ENCODE results near the gene ERBIN.
A peak's percentile ranks its signal among the peaks of the same experiment; 100 is the strongest.

ERBIN gene

GRCh38 chr5:65928860-65929259 lies 2.5 kb downstream of the ERBIN start:
- no peak overlapping the region for H2AFZ ChIP-seq (ENCODE audit: low read depth, low read length)
- no peaks in the 10 kb centered on the region for H3K9me3 ChIP-seq (ENCODE audit: control insufficient read depth, low read length)
- H3K27me3 ChIP-seq (ENCODE audit: control insufficient read depth in 1 of 2, insufficient read depth in 1 of 2, low read length in 2 of 2), result no peaks in the 10 kb centered on the region

GRCh38 chr5:65932676-65933075 lies 6.3 kb downstream of the ERBIN start:
- Histone ChIP-seq H2BK15ac (ENCODE audit: low read depth, poor library complexity, severe bottlenecking) (no peak overlapping the region), H2AFZ (ENCODE audit: low read depth, low read length) (no peak overlapping the region), H3K4me1 (ENCODE audit: control insufficient read depth, insufficient read depth, low read depth, low read length) (peaks cover 5% of the 10 kb centered on the region), H3K4ac (ENCODE audit: low read depth in 1 of 2, low read length in 2 of 2) (no peak overlapping the region), H3K4me3 (ENCODE audit: insufficient read depth in 1 of 2, low read depth in 1 of 2, low read length in 2 of 2) (no peak overlapping the region), H2BK5ac (ENCODE audit: low read depth, low read length, poor library complexity, severe bottlenecking) (no peak overlapping the region), H4K91ac (ENCODE audit: low read length) (no peak overlapping the region), H2BK120ac (ENCODE audit: low read depth, low read length) (no peak overlapping the region), H3K9ac (ENCODE audit: low read length) (no peak overlapping the region), H3K9me3 (ENCODE audit: control insufficient read depth, low read length) (no peaks in the 10 kb centered on the region), H4K8ac (ENCODE audit: low read length) (no peak overlapping the region), H3K36me3 (ENCODE audit: control insufficient read depth in 1 of 2, insufficient read depth in 2 of 2, low read depth in 1 of 2, low read length in 2 of 2) (peaks cover 3 to 5% of the 10 kb centered on the region in 2 experiments), H3K14ac (ENCODE audit: low read length in 2 of 2) (no peak overlapping the region), H3K27ac (ENCODE audit: low read length, poor library complexity, severe bottlenecking) (no peak overlapping the region), H3K79me1 (replicated peaks; ENCODE audit: low read length, poor library complexity, severe bottlenecking) (no peaks in the 10 kb centered on the region), H2BK12ac (ENCODE audit: low read length in 2 of 2) (no peak overlapping the region), H3K27me3 (ENCODE audit: control insufficient read depth in 1 of 2, insufficient read depth in 1 of 2, low read length in 2 of 2) (no peaks in the 10 kb centered on the region), H2AK5ac (ENCODE audit: low read length, severe bottlenecking) (no peak overlapping the region), H3K4me2 (ENCODE audit: low read length, poor library complexity, severe bottlenecking) (no peak overlapping the region), H3K23ac (ENCODE audit: low read length in 2 of 2) (no peak overlapping the region), H3K18ac (ENCODE audit: low read depth in 1 of 2, low read length in 2 of 2) (no peak overlapping the region)
- DNase-seq, result no peak
- 93% methylated on average over 4 of the region's 4 CpGs for whole genome bisulfite sequencing

More at GRCh38 chr5:65928860-65929259, 2.5 kb downstream of the ERBIN start:
- Histone ChIP-seq H3K36me3 (ENCODE audit: control insufficient read depth in 1 of 2, insufficient read depth in 2 of 2, low read depth in 1 of 2, low read length in 2 of 2) (peaks cover 3 to 5% of the 10 kb centered on the region in 2 experiments), H2AK5ac (ENCODE audit: low read length, severe bottlenecking) (no peak overlapping the region), H4K8ac (ENCODE audit: low read length) (no peak overlapping the region), H2BK12ac (ENCODE audit: low read length in 2 of 2) (no peak overlapping the region), H2BK15ac (ENCODE audit: low read depth, poor library complexity, severe bottlenecking) (no peak overlapping the region), H3K4me1 (ENCODE audit: control insufficient read depth, insufficient read depth, low read depth, low read length) (peaks cover 7% of the 10 kb centered on the region), H3K14ac (ENCODE audit: low read length in 2 of 2) (no peak overlapping the region), H3K4ac (ENCODE audit: low read depth in 1 of 2, low read length in 2 of 2) (no peak overlapping the region), H3K79me1 (replicated peaks; ENCODE audit: low read length, poor library complexity, severe bottlenecking) (no peaks in the 10 kb centered on the region), H4K91ac (ENCODE audit: low read length) (no peak overlapping the region), H3K23ac (ENCODE audit: low read length in 2 of 2) (no peak overlapping the region), H3K4me2 (ENCODE audit: low read length, poor library complexity, severe bottlenecking) (no peak overlapping the region), H3K27ac (ENCODE audit: low read length, poor library complexity, severe bottlenecking) (no peak overlapping the region), H2BK120ac (ENCODE audit: low read depth, low read length) (no peak overlapping the region), H2BK5ac (ENCODE audit: low read depth, low read length, poor library complexity, severe bottlenecking) (no peak overlapping the region), H3K4me3 (ENCODE audit: insufficient read depth in 1 of 2, low read depth in 1 of 2, low read length in 2 of 2) (peak overlapping the region in 1 of 2 experiments; percentile 94), H3K18ac (ENCODE audit: low read depth in 1 of 2, low read length in 2 of 2) (no peak overlapping the region), H3K9ac (ENCODE audit: low read length) (peak overlapping the region; percentile 100)
- WGBS, result 86% methylated on average over 1 of the region's 3 CpGs
- DNase-seq, result no peak

GRCh38 chr5:65933295-65933694 lies 6.9 kb downstream of the ERBIN start:
- 100% methylated on average over 1 of the region's 2 CpGs for WGBS
- no peak overlapping the region for H2AFZ ChIP-seq (ENCODE audit: low read depth, low read length)
- no peak overlapping the region for H3K4me3 ChIP-seq (ENCODE audit: insufficient read depth in 1 of 2, low read depth in 1 of 2, low read length in 2 of 2)
- H3K4me2 ChIP-seq (ENCODE audit: low read length, poor library complexity, severe bottlenecking), result no peak overlapping the region
- no peak overlapping the region for H3K4ac ChIP-seq (ENCODE audit: low read depth in 1 of 2, low read length in 2 of 2)
- no peak overlapping the region for H2BK5ac ChIP-seq (ENCODE audit: low read depth, low read length, poor library complexity, severe bottlenecking)
- H3K27ac ChIP-seq (ENCODE audit: low read length, poor library complexity, severe bottlenecking), result no peak overlapping the region
- no peaks in the 10 kb centered on the region for H3K9me3 ChIP-seq (ENCODE audit: control insufficient read depth, low read length)
- peaks cover 3 to 5% of the 10 kb centered on the region in 2 experiments for H3K36me3 ChIP-seq (ENCODE audit: control insufficient read depth in 1 of 2, insufficient read depth in 2 of 2, low read depth in 1 of 2, low read length in 2 of 2)
- H2BK15ac ChIP-seq (ENCODE audit: low read depth, poor library complexity, severe bottlenecking), result no peak overlapping the region
- no peaks in the 10 kb centered on the region for H3K79me1 ChIP-seq (replicated peaks; ENCODE audit: low read length, poor library complexity, severe bottlenecking)
- no peak for DNase-seq
- H3K9ac ChIP-seq (ENCODE audit: low read length), result no peak overlapping the region
- peaks cover 5% of the 10 kb centered on the region for H3K4me1 ChIP-seq (ENCODE audit: control insufficient read depth, insufficient read depth, low read depth, low read length)
- H2BK120ac ChIP-seq (ENCODE audit: low read depth, low read length), result no peak overlapping the region
- no peak overlapping the region for H3K23ac ChIP-seq (ENCODE audit: low read length in 2 of 2)
- H2BK12ac ChIP-seq (ENCODE audit: low read length in 2 of 2), result no peak overlapping the region
- no peaks in the 10 kb centered on the region for H3K27me3 ChIP-seq (ENCODE audit: control insufficient read depth in 1 of 2, insufficient read depth in 1 of 2, low read length in 2 of 2)
- no peak overlapping the region for H3K18ac ChIP-seq (ENCODE audit: low read depth in 1 of 2, low read length in 2 of 2)
- H3K14ac ChIP-seq (ENCODE audit: low read length in 2 of 2), result no peak overlapping the region
- H4K91ac ChIP-seq (ENCODE audit: low read length), result no peak overlapping the region
- no peak overlapping the region for H4K8ac ChIP-seq (ENCODE audit: low read length)
- H2AK5ac ChIP-seq (ENCODE audit: low read length, severe bottlenecking), result no peak overlapping the region

GRCh38 chr5:65938256-65938655 lies 11.9 kb downstream of the ERBIN start:
- no peak overlapping the region for H3K9ac ChIP-seq (ENCODE audit: low read length)
- no peak overlapping the region for H3K4ac ChIP-seq (ENCODE audit: low read depth in 1 of 2, low read length in 2 of 2)
- no peak overlapping the region for H3K14ac ChIP-seq (ENCODE audit: low read length in 2 of 2)
- H2AFZ ChIP-seq (ENCODE audit: low read depth, low read length), result no peak overlapping the region
- peaks cover 0 to 4% of the 10 kb centered on the region in 2 experiments for H3K36me3 ChIP-seq (ENCODE audit: control insufficient read depth in 1 of 2, insufficient read depth in 2 of 2, low read depth in 1 of 2, low read length in 2 of 2)
- H3K9me3 ChIP-seq (ENCODE audit: control insufficient read depth, low read length), result no peaks in the 10 kb centered on the region
- no peak overlapping the region for H4K91ac ChIP-seq (ENCODE audit: low read length)
- no peak overlapping the region for H4K8ac ChIP-seq (ENCODE audit: low read length)
- H3K4me1 ChIP-seq (ENCODE audit: control insufficient read depth, insufficient read depth, low read depth, low read length), result peaks cover 2% of the 10 kb centered on the region
- no peak overlapping the region for H3K4me3 ChIP-seq (ENCODE audit: insufficient read depth in 1 of 2, low read depth in 1 of 2, low read length in 2 of 2)
- no peak overlapping the region for H2BK120ac ChIP-seq (ENCODE audit: low read depth, low read length)
- H3K18ac ChIP-seq (ENCODE audit: low read depth in 1 of 2, low read length in 2 of 2), result no peak overlapping the region
- no peak overlapping the region for H3K27ac ChIP-seq (ENCODE audit: low read length, poor library complexity, severe bottlenecking)
- no peak overlapping the region for H2BK15ac ChIP-seq (ENCODE audit: low read depth, poor library complexity, severe bottlenecking)
- 95% methylated on average over 5 of the region's 5 CpGs for WGBS
- H2BK5ac ChIP-seq (ENCODE audit: low read depth, low read length, poor library complexity, severe bottlenecking), result no peak overlapping the region
- H2BK12ac ChIP-seq (ENCODE audit: low read length in 2 of 2), result no peak overlapping the region
- H3K27me3 ChIP-seq (ENCODE audit: control insufficient read depth in 1 of 2, insufficient read depth in 1 of 2, low read length in 2 of 2), result no peaks in the 10 kb centered on the region
- H3K23ac ChIP-seq (ENCODE audit: low read length in 2 of 2), result no peak overlapping the region
- no peak for DNase-seq
- no peak overlapping the region for H2AK5ac ChIP-seq (ENCODE audit: low read length, severe bottlenecking)
- H3K4me2 ChIP-seq (ENCODE audit: low read length, poor library complexity, severe bottlenecking), result no peak overlapping the region
- H3K79me1 ChIP-seq (replicated peaks; ENCODE audit: low read length, poor library complexity, severe bottlenecking), result no peaks in the 10 kb centered on the region

Measured in mesenchymal stem cell (in vitro differentiated cells and primary cell).